Measurements from ENCODE around the gene NSMCE4A. TPM values are rescaled to one million over a fixed set of nuclear protein-coding genes. Genes with fewer than 3 reads are reported as not detected.

The NSMCE4A gene
- total RNA-seq, 2 experiments from 2014 or later: 34.2 to 36.5 TPM

- H3K9me3 ChIP-seq (ENCODE audit: control insufficient read depth in 1 of 2, insufficient read depth in 1 of 2, low read length in 2 of 2): no peaks in the 10 kb centered on the region
- no peaks in the 10 kb centered on the region for H3K27me3 Mint-ChIP-seq
- no peak overlapping the region for H3K4me3 Mint-ChIP-seq
- H3K36me3 Mint-ChIP-seq (ENCODE audit: low read depth): peaks cover 63% of the 10 kb centered on the region
- intact Hi-C loops (cut with DNase I, micrococcal nuclease): no loop called here
- ChIA-PET CTCF (interaction anchor here (0.8 kb wide), 1 partner anchor 10 kb away, joined by 5 read pairs; no protein-coding TSS in a partner anchor), POLR2A (no interaction called here)
- TF ChIP-seq CTCF (IDR thresholded peaks at IDR 0.05): no peak
- H3K27ac ChIP-seq (ENCODE audit: low read depth in 1 of 2, low read length in 2 of 2): no peak overlapping the region
- no peak overlapping the region for H3K4me3 ChIP-seq (ENCODE audit: low read length)
- H3K4me1 Mint-ChIP-seq (ENCODE audit: low read depth): no peaks in the 10 kb centered on the region
- no peaks in the 10 kb centered on the region for H3K9me3 Mint-ChIP-seq
- peak overlapping the region; percentile 32 for H3K27ac Mint-ChIP-seq
- H3K27me3 ChIP-seq (ENCODE audit: control insufficient read depth in 1 of 2, insufficient read depth in 2 of 2, low read length in 2 of 2): no peaks in the 10 kb centered on the region
- DNase-seq (no peak), ATAC-seq (ENCODE audit: poor library complexity) (no peak)
- peaks cover 40% of the 10 kb centered on the region for H3K36me3 ChIP-seq (ENCODE audit: insufficient read depth, low read length)
- H3K4me1 ChIP-seq (ENCODE audit: insufficient read depth, low read length): no peaks in the 10 kb centered on the region
These were observed 64.2 kb downstream of the NSMCE4A start for GRCh38 chr10:121910673-121911420.

Other genes starting within 250 kb of the NSMCE4A start
- 10 to 100 TPM; 18.5 to 20.9 TPM for gene ATE1, start 47.2 kb downstream of the NSMCE4A start, total RNA-seq
- not detected for gene TACC2, start 13.9 kb upstream of the NSMCE4A start, total RNA-seq

Measured in CD4-positive, alpha-beta T cell (primary cell).